IPS DF 4.7 (cell line): Measurements from ENCODE around the gene MECP2.

Source experiments
- DNase-seq: peaks from one replicate; pipeline ENCODE4 v3.0.0-alpha.2; 2013; ENCODE audit warnings: low spot score; ENCODE audit errors: extremely low read depth

MECP2 gene

DNA sequence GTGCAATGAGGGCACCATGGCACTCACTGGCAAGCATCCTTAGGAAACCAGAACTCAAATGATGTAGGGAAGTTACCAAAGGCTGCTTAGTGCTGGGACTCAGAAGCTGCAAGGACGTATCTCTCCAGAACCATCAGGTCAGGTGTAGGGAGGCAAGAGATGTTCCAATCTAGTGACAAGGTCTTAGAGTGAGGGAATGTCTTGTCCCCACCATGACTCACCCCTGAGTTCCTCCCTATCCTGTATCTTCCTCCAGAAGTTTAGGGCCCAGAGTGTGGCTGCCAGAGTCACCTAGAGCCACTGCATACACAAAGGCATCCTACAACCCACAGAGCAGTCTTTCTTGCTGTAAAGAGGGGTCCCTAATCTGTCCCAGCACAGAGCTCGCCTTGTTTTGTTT, 63.7 kb downstream of the MECP2 start:
- no peak for DNase-seq

DNA sequence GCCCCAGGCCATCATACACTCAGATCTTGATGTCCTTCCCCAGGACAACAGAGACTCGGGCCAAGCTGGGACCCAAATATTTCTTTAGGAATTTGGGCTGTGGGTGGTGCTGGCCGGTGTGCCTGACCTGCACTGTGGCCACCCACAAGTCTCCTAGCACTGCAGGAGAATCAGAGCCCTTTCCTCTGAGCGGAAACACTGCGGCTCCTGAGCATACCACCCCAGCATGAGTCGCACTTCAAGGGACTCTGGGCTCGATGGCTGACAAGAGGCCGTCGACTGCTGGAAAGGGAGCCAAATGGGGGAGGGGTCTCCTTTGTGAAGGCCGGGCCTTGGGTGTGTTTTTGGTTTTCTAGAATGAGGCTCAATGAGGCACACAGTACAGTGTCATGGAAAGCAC, 64.9 kb downstream of the MECP2 start:
- no peak for DNase-seq

DNA sequence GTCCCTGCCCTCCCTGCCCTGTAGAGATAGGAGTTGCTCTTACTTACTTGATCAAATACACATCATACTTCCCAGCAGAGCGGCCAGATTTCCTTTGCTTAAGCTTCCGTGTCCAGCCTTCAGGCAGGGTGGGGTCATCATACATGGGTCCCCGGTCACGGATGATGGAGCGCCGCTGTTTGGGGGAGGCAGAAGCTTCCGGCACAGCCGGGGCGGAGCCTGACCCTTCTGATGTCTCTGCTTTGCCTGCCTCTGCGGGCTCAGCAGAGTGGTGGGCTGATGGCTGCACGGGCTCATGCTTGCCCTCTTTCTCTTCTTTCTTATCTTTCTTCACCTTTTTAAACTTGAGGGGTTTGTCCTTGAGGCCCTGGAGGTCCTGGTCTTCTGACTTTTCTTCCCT, 65.4 kb downstream of the MECP2 start:
- no peak for DNase-seq

DNA sequence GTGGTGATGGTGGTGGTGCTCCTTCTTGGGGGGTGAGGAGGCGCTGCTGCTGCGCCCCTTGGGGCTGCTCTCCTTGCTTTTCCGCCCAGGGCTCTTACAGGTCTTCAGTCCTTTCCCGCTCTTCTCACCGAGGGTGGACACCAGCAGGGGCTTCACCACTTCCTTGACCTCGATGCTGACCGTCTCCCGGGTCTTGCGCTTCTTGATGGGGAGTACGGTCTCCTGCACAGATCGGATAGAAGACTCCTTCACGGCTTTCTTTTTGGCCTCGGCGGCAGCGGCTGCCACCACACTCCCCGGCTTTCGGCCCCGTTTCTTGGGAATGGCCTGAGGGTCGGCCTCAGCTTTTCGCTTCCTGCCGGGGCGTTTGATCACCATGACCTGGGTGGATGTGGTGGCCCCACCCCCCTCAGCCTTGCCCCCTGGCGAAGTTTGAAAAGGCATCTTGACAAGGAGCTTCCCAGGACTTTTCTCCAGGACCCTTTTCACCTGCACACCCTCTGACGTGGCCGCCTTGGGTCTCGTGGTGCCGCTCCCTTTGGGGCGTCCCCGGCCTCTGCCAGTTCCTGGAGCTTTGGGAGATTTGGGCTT, 66.7 kb downstream of the MECP2 start:
- no peak for DNase-seq

DNA sequence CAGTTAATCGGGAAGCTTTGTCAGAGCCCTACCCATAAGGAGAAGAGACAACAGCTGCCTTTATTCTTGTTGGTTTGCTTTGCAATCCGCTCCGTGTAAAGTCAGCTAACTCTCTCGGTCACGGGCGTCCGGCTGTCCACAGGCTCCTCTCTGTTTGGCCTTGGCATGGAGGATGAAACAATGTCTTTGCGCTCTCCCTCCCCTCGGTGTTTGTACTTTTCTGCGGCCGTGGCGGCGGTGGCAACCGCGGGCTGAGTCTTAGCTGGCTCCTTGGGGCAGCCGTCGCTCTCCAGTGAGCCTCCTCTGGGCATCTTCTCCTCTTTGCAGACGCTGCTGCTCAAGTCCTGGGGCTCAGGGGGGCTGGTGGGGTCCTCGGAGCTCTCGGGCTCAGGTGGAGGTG, 67.3 kb downstream of the MECP2 start:
- no peak for DNase-seq

DNA sequence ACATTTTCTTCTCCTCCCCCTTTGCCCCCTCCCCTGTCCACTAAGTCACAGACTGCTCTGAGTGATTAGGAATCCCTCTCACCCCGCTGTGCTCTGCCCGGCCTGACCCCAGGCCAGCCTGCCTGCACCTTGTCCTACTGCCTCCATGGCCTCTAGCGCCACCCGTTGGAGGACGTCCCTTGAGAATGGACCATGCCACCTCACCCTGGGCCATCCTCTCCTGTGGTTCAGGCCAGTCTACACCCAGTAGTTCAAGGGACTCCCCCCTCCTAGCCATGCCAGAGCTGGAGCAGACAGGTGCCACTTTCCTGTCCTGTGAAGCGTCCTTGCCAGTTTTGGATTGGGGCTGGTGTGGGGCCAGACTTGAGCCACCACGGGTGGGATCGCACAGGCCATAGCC, 68.1 kb downstream of the MECP2 start:
- no peak for DNase-seq

DNA sequence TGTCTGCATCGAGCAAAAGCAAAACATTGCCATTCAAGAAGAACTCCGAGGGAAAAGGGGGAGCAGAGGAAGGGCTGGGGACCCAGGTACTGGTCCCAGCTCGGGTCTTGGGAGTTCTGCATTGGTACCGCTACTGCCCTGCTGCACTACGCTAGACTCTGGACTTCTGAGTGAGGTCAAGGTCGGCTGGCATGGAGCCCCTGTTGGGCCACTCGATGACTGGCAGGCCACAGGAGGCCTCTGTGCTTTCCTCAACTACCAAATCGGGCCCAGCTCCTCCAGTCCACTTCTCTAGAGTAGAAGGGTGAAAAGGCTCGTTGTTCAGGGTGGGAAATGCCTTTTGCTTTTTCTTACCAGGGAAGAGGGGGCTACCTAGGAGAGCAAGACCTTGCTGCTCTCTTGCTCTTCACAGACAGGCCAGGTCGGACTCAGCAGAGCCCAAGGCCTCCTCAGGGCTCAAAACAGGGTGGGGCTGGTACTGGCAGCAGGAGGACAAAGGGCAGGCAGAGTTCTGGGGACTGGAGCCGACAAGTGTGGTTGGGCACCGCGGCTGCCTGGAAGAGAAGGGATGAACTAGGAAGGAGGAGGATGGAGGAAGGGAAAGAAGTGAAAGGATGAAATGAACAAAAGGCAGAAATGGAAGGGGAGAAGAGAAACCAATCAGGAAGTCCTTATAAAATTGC, 68.9 kb downstream of the MECP2 start:
- DNase-seq, result no peak

GRCh38 chrX:154027986-154028385, 69.5 kb downstream of the MECP2 start:
- DNase-seq, result no peak

DNA sequence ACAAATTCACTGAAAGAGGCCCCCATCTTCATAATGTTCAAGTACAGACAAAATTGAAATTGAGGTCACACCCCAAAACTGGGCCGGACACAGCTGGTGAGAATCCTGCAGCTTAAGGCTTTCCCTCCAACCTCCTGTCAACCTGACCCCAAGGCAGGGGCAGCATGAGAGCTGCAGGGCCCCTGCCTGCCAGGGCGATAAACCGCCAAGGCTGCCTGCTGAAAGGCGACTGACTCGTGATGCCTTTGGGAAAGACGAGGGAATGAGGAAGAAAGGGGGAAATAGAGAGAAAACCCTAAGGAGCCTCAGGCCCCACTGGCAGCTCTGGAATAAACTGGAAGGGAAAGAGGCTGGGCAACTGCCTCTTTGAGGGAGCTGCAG, 70.5 kb downstream of the MECP2 start:
- DNase-seq, result no peak

- DNase-seq, result no peak
Measured at GRCh38 chrX:154026136-154027021, 71.1 kb downstream of the MECP2 start.

DNA sequence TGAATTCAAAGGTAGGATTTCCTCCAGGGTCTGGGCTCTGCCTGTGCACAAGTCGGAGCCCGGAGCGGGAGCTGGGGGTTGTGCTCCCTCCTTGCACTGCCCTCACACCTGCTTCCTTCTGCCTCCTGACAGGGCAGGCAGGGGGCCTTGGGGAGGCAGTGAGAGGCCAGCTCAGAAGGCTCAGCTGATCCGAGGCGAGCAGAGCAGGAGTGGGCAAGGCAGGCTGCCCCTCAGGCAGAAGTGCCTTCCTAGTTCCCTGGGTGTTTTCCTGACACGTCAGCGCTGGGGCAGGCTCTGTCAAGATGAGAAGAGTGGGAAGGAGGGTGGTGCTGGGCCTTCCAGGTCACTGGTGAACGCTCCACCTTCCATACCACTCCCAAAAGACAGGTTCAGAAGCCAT, 72.3 kb downstream of the MECP2 start:
- no peak for DNase-seq

- no peak for DNase-seq
Measured at GRCh38 chrX:154024271-154024670, 73.2 kb downstream of the MECP2 start.

DNA sequence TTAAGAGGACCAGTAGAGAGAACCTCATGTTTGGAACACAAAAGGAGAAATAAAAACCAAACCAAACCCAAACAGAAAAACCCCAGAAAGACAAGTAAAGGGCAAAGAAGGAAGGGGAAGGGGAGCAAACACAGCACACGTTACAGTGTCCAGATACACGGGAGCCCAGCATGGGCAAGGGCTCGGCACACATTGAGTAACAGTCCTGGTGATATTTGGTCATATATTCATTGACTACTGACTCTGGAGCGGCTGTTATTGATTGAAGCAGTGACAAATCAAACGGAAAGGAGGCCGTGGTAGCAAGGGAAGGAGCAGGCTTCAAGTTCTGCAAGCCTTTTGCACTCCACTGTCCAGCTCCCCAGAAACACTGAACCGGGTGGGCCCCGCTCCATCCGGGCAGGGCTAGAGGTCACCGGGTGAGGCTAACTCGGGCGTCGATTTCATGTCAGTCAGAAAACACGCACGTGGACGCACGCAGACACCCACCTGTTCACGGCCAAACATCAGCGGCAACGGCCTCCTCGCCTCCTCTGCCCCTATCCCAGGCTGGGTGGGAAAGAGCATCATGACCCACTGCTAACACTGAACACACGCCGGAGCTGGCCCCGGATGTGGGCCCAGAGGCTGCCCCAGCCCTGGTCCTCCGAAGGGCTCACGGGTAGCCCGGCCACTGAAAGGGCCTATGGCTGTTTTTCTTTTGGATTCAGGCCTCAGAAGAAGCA, 74.1 kb downstream of the MECP2 start:
- no peak for DNase-seq

GRCh38 chrX:154022108-154022507, 75.4 kb downstream of the MECP2 start:
- DNase-seq, result no peak

DNA sequence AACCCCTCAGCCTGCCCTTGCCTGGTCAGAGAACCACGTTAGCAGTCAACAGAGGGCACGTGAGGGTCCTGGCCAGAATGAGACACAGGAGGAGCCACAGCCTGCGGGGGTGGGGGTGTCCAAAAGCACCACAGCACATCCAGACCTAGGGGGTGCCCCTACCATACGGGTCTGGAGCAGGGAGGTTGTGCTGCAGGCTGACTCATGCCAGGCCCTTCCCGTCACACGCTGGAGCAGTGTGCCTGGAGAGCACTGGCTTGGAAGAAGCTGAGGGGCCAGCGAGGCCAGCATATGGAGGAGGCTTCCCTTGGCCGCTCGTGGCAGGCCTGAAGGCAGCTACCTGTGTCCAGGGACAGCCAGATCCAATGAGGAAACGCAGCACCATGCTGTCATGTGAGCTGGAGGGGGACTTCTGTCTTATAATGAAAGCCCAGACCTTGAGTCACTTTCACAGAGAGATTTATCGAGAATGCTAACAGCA, 76.3 kb downstream of the MECP2 start:
- DNase-seq, result no peak

GRCh38 chrX:154020536-154021115, 76.9 kb downstream of the MECP2 start:
- DNase-seq, result no peak

DNA sequence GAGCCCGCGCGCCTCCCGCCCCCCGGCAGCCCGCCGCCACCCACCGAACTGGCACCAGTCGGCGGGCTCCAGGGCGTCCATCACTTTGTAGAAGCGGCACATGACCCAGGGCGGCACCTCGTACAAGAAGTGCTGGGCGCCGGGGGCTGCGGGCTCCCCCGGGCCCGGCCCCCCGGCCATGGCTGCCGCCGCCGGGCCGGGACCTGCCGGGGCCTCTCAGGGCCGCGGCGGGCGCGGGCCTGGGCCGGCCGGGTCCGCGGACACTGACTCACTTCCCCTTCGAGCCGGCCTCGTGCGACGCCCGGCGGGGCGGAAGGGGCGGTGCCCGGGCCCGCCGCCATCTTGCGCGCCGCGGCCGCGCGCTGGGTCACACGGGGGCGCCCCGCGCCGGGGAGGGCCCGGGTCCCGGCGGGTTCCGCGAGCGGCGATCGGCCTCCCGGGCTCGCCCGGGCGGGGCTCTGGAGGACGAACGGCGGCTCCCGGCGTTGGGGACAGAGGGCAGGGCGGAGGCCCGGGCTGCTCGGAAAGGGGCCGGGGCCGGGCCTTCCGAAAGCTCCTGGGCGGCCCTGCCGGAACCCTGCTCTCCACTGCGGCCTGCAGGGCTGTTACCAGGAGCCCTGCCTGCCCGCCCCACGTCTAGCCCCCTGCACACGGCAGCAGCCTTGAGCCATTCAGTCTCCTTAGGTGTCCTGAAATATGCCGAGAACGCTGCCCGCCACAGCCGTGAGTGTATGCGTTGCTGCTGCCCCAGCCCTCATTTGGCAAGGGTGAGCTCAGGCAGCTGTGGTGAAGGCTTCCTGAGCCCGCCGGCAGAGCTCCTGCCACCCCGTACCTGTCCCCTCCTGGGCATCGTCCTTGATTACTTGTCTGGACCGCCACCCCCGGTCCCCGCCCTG, 77.6 kb downstream of the MECP2 start, which contains the start of gene IRAK1:
IRAK1 (minus strand) TSS at position 270 of the 896 bp plus-strand sequence; CDS start at position 180, 90 bp downstream.
- no peak for DNase-seq

DNA sequence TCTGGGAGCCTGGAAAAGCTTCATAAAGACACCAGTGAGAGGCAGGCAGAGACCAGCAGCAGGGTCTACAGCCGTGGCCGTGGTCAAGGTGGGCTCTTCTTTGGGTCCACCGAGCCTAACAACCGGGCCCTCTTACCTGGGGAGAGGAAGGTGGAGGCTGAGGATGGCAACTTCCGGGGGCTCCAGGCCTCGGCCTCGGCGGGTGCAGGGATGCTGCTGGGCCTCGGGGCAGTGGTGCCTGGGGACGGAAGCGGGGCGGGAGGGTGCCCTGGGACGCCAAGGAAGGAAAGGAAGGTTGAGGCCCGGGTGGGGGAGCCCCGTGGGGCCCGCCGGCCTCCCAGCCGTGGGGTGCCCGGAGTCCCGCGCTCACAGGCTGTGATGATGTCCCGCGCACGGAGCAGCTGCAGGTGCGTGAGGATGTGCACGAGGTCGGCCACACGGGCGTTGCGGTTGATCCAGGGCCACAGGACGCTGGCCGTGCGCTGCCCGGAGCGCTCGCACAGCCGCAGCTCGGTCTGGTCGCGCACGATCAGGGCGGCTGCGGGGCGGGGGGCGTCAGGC, 78.4 kb downstream of the MECP2 start:
- DNase-seq, result no peak

DNA sequence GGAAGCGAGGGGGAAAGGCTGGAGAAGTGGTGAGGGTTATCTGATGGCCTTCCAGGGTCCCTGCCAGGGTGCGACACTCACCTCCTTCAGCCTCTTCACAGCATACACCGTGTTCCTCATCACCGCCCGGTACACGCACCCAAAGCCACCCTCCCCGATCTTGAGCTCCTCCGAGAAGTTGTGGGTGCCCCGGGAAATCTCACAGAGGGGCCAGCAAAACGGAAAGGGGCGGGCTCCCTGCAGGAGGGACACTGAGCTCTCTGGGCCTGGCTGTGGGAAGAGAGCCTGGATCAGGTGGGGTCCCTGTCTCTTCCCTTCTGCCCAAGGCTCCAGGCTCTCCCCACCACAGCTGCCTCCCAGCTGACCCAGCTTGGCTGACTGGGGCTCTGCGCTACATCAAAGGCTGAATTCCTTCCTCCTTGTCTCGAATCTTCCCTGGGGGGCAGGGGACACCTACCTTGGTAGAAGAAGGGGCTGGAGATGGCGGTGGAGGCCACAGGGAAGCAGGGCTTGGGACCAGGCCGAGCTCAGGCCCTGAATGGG, 78.9 kb downstream of the MECP2 start:
- no peak for DNase-seq
